GM12875 (cell line): Measurements from ENCODE around the gene LARGE1.

Experiments
- H3K4me3 ChIP-seq: one replicate; pipeline ENCODE4 v1.5.1; 2011; ENCODE audit warnings: low read depth, low read length, control low read depth
- TF ChIP-seq, protein P1 (sequence below): IDR thresholded peaks from 2 replicates; pipeline ENCODE4 v1.5.1; 2011; ENCODE audit warnings: low read depth, mild to moderate bottlenecking, control low read depth, inconsistent platforms, low read length, moderate library complexity, borderline replicate concordance; ENCODE audit not compliant: insufficient read depth

LARGE1 gene

DNA sequence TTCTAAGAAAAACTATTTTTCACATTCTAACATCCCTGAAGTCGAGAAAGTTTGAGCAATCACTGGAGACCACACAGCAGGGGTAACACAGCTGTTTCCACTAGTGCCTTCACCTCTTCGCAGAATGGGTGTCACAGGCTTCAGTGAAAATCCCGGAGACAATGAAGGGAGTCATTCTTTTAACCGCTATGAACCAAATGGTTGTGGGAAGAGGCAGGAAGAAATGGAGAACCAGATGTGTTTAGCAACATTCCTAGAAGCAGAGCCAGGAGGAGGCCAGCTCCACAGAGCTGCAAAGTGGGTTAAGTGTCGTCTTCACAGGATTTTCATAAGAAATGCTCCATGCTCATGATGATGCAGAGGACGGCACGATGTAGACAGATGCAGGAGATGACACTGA is 221.1 kb downstream of the LARGE1 start:
- H3K4me3 ChIP-seq = no peak overlapping the region
- TF ChIP-seq, protein P1, sequence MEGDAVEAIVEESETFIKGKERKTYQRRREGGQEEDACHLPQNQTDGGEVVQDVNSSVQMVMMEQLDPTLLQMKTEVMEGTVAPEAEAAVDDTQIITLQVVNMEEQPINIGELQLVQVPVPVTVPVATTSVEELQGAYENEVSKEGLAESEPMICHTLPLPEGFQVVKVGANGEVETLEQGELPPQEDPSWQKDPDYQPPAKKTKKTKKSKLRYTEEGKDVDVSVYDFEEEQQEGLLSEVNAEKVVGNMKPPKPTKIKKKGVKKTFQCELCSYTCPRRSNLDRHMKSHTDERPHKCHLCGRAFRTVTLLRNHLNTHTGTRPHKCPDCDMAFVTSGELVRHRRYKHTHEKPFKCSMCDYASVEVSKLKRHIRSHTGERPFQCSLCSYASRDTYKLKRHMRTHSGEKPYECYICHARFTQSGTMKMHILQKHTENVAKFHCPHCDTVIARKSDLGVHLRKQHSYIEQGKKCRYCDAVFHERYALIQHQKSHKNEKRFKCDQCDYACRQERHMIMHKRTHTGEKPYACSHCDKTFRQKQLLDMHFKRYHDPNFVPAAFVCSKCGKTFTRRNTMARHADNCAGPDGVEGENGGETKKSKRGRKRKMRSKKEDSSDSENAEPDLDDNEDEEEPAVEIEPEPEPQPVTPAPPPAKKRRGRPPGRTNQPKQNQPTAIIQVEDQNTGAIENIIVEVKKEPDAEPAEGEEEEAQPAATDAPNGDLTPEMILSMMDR = no peak

DNA sequence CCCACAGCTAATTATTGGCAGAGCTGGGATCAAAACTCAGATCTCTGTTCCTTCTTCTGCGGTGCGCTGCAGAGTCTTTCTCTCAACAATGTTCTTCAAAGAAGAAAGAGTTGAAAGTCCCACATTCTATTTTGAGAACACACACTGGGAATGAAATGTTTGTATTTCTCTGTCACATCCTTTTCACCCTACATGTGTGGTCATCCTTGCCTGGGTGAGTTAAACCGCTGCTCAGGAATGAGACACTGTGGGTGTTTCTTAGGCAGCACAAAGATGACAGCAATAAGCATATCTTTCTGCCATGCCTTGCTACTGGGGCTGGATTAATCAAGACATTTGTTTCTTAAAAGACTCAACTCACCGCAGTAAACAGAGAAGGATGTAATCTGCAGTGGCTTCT is 222.6 kb downstream of the LARGE1 start:
- TF ChIP-seq, protein P1 = no peak
- no peak overlapping the region for H3K4me3 ChIP-seq

- TF ChIP-seq, protein P1 = no peak
- H3K4me3 ChIP-seq = no peak overlapping the region
These were observed 229.1 kb downstream of the LARGE1 start for GRCh38 chr22:33691057-33691630.

- H3K4me3 ChIP-seq = no peak overlapping the region
- TF ChIP-seq, protein P1 = no peak
These were observed 231.4 kb downstream of the LARGE1 start for GRCh38 chr22:33688903-33689302.

DNA sequence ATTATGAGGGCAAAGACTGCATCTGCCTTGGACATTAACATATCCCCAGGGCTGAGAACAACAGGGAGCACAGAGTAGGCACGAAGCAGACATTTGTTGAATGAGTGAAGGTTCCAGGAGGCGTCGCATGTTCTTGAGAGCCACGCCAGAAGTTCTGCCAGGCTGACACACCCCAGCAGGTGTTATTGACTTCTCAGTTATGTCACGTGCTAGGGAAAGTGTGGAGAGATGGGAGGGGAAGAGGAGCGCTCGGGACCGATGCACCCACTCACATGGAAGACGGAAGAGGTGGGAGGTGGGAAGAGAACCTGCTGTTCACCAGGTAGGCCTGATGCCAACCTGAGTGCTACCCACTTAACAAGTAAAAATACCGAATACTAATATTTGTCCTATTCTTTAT is 232.8 kb downstream of the LARGE1 start:
- H3K4me3 ChIP-seq = no peak overlapping the region
- TF ChIP-seq, protein P1 = no peak

DNA sequence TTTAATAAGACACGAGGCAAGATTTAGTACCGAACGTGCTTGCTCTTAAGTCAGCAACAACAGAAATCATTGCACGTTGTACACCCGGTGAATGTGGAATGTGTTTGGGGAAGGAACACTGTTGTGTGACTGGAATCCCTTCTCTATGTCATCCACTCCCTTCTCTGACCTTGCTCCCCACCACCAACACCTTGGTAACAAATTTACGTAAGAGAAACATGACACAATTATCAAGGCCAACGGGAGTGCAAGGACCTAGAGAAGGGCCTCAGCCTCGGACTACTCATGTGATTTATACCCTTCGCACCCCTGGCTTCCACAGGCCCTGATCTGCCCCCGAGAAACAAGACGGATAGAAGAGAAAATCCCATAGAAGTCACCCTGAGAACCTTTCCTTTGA is 236.2 kb downstream of the LARGE1 start:
- TF ChIP-seq, protein P1 = no peak
- no peak overlapping the region for H3K4me3 ChIP-seq

GRCh38 chr22:33682927-33683326 is 237.3 kb downstream of the LARGE1 start:
- TF ChIP-seq, protein P1 = no peak

More at GRCh38 chr22:33682927-33683326, 237.3 kb downstream of the LARGE1 start:
- no peak overlapping the region for H3K4me3 ChIP-seq
